Activated effector memory CD4-positive, alpha-beta T cell treated with anti-CD3 and anti-CD28 coated beads, Interleukin-2, amount 50 U/mL, for 16 hours (primary cell): ENCODE data around the gene UQCR10.

ENCODE experiments used
- DNase-seq: peaks from one replicate; pipeline ENCODE4 v3.0.0-alpha.2; 2020

The UQCR10 gene

GRCh38 chr22:29767171-29768051 is at the start of gene UQCR10:
Gene UQCR10 (plus strand): TSS chr22:29767369. CDS start chr22:29767399, 30 bp downstream.
- peak; percentile 98 for DNase-seq

- no peak for DNase-seq
Observed at GRCh38 chr22:29717789-29718188, 49.4 kb upstream of the UQCR10 start.

GRCh38 chr22:29718949-29719898 is 47.9 kb upstream of the UQCR10 start:
- no peak for DNase-seq

- DNase-seq, result no peak
Observed at GRCh38 chr22:29719899-29720645, 47.1 kb upstream of the UQCR10 start, which contains the start of gene CABP7. Gene CABP7 (plus strand): TSS chr22:29720003. CDS start chr22:29720425, 422 bp downstream.

GRCh38 chr22:29720811-29721323 is 46.3 kb upstream of the UQCR10 start:
- no peak for DNase-seq

GRCh38 chr22:29722151-29722550 is 45.0 kb upstream of the UQCR10 start:
- DNase-seq, result no peak

- DNase-seq, result no peak
Observed at GRCh38 chr22:29722587-29722986, 44.6 kb upstream of the UQCR10 start.

GRCh38 chr22:29723766-29724165 is 43.4 kb upstream of the UQCR10 start:
- DNase-seq, result no peak

- DNase-seq, result no peak
Observed at GRCh38 chr22:29724843-29725242, 42.3 kb upstream of the UQCR10 start.

- DNase-seq, result no peak
Observed at GRCh38 chr22:29726106-29726505, 41.1 kb upstream of the UQCR10 start.

GRCh38 chr22:29726512-29727130 is 40.5 kb upstream of the UQCR10 start:
- DNase-seq, result no peak

- no peak for DNase-seq
Observed at GRCh38 chr22:29727131-29727523, 40.0 kb upstream of the UQCR10 start.

GRCh38 chr22:29729161-29729560 is 38.0 kb upstream of the UQCR10 start:
- no peak for DNase-seq

- no peak for DNase-seq
Observed at GRCh38 chr22:29731058-29731850, 35.9 kb upstream of the UQCR10 start.

- no peak for DNase-seq
Observed at GRCh38 chr22:29732883-29733282, 34.3 kb upstream of the UQCR10 start.

- no peak for DNase-seq
Observed at GRCh38 chr22:29733362-29734201, 33.6 kb upstream of the UQCR10 start.

GRCh38 chr22:29734406-29734805 is 32.8 kb upstream of the UQCR10 start:
- DNase-seq, result no peak

- DNase-seq, result no peak
Observed at GRCh38 chr22:29734838-29735237, 32.3 kb upstream of the UQCR10 start.

GRCh38 chr22:29735416-29735815 is 31.8 kb upstream of the UQCR10 start:
- no peak for DNase-seq
